GM20000 (cell line): Measurements from ENCODE around the gene UBQLN3.
A peak's percentile ranks its signal among the peaks of the same experiment; 100 is the strongest.

ENCODE experiments used
- DNase-seq: peaks from one replicate; pipeline ENCODE4 v3.0.0; 2012; ENCODE audit warnings: low spot score
- CTCF ChIP-seq: IDR thresholded peaks from 2 replicates; pipeline ENCODE4 v1.5.1; 2012; ENCODE audit warnings: mild to moderate bottlenecking, control low read depth; ENCODE audit errors: extremely low read depth, missing control alignments

The UBQLN3 gene

GRCh38 chr11:5488385-5488784 is 21.4 kb downstream of the UBQLN3 start, which contains the start of gene OR52D1:
Gene OR52D1 (plus strand): TSS chr11:5488685. CDS start chr11:5488707, 22 bp downstream.
- TF ChIP-seq CTCF: no peak
- DNase-seq: no peak

GRCh38 chr11:5486421-5486820 is 23.3 kb downstream of the UBQLN3 start:
- TF ChIP-seq CTCF: no peak
- no peak for DNase-seq

GRCh38 chr11:5486003-5486402 is 23.8 kb downstream of the UBQLN3 start:
- no peak for TF ChIP-seq CTCF
- no peak for DNase-seq

- peak; percentile 71 for TF ChIP-seq CTCF
- DNase-seq: peak; percentile 65
These were observed 33.5 kb downstream of the UBQLN3 start for GRCh38 chr11:5476186-5476819.

GRCh38 chr11:5473921-5474320 is 35.8 kb downstream of the UBQLN3 start:
- no peak for TF ChIP-seq CTCF
- DNase-seq: no peak

GRCh38 chr11:5467527-5467926 is 42.2 kb downstream of the UBQLN3 start:
- no peak for TF ChIP-seq CTCF
- DNase-seq: no peak

- TF ChIP-seq CTCF: no peak
- DNase-seq: no peak
These were observed 48.7 kb downstream of the UBQLN3 start for GRCh38 chr11:5460983-5461621.
